GM12864 (cell line): Measurements from ENCODE around the gene SRGAP3.
A peak's percentile ranks its signal among the peaks of the same experiment; 100 is the strongest.

ENCODE experiments used
- DNase-seq: peaks from one replicate; pipeline ENCODE4 v3.0.0-alpha.2; 2011; ENCODE audit warnings: low read depth
- H3K4me3 ChIP-seq: 2 replicates; pipeline ENCODE4 v1.5.1; 2011; ENCODE audit warnings: mild to moderate bottlenecking, low read depth, low read length, control low read depth
- CTCF ChIP-seq: IDR thresholded peaks from 2 replicates; pipeline ENCODE4 v1.5.1; 2011; ENCODE audit warnings: low read depth, mild to moderate bottlenecking, moderate library complexity, low read length, control low read depth, inconsistent platforms; ENCODE audit errors: missing control alignments

SRGAP3 gene

GRCh38 chr3:9118222-9118621 lies 131.2 kb downstream of the SRGAP3 start:
- TF ChIP-seq CTCF = no peak
- DNase-seq = no peak
- H3K4me3 ChIP-seq = no peak overlapping the region

GRCh38 chr3:9117220-9117619 lies 132.2 kb downstream of the SRGAP3 start:
- TF ChIP-seq CTCF = no peak
- no peak for DNase-seq
- H3K4me3 ChIP-seq = no peak overlapping the region

GRCh38 chr3:9116336-9116735 lies 133.1 kb downstream of the SRGAP3 start:
- no peak for DNase-seq
- TF ChIP-seq CTCF = no peak
- H3K4me3 ChIP-seq = no peak overlapping the region

- H3K4me3 ChIP-seq = no peak overlapping the region
- TF ChIP-seq CTCF = no peak
- no peak for DNase-seq
These were observed 134.1 kb downstream of the SRGAP3 start for GRCh38 chr3:9115336-9115735.

- no peak for DNase-seq
- no peak overlapping the region for H3K4me3 ChIP-seq
- no peak for TF ChIP-seq CTCF
These were observed 136.4 kb downstream of the SRGAP3 start for GRCh38 chr3:9113040-9113439.

GRCh38 chr3:9111866-9112265 lies 137.6 kb downstream of the SRGAP3 start:
- H3K4me3 ChIP-seq = no peak overlapping the region
- no peak for DNase-seq
- no peak for TF ChIP-seq CTCF

- DNase-seq = no peak
These were observed 138.0 kb downstream of the SRGAP3 start for GRCh38 chr3:9111417-9111816.

More at GRCh38 chr3:9111417-9111816, 138.0 kb downstream of the SRGAP3 start:
- no peak overlapping the region for H3K4me3 ChIP-seq
- TF ChIP-seq CTCF = peak; percentile 41
